ENCODE measurements around the gene DEPDC7. TPM values are rescaled to one million over a fixed set of nuclear protein-coding genes. Genes with fewer than 3 reads are reported as not detected.
"Not testable (repeated sequence)": the region's sequence is repeated elsewhere in the genome, so short reads cannot be mapped to it uniquely, and the experiment has no call there.

The DEPDC7 gene
- total RNA-seq, 1 experiment from 2014 or later: 6.2 TPM

DNA sequence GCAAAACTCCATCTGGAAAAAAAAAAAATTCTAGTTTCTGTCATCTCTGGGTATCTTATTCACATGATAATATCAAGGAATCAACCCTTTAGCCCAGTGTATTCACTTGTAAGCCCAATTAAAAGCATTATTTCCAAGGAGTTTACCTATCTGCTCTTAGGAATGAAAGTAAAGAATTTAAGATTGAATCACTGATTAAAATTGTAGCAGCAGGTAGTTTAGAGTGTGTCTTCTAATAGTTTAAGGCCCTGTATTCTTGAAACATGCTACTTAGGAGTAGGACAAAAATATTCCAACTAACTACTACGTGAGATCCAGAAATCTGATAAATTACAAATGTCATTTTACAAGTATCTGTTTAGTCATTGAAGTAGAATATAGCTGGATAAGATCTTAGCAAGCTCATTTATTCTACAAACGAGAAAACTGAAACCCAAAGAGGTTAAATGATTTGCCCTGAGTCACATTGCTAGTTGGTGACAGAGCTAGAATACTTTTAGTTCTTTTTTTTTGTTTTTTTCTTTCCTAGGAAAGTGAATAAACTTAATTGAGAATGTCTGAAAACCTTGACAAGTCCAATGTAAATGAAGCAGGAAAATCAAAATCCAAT is 27.6 kb downstream of the DEPDC7 start:
- Histone ChIP-seq H3K36me3 (peaks cover 6% of the 10 kb centered on the region), H3K4me3 (no peak overlapping the region), H3K9me3 (no peaks in the 10 kb centered on the region), H3K27me3 (no peaks in the 10 kb centered on the region)
- DNase-seq: no peak

DNA sequence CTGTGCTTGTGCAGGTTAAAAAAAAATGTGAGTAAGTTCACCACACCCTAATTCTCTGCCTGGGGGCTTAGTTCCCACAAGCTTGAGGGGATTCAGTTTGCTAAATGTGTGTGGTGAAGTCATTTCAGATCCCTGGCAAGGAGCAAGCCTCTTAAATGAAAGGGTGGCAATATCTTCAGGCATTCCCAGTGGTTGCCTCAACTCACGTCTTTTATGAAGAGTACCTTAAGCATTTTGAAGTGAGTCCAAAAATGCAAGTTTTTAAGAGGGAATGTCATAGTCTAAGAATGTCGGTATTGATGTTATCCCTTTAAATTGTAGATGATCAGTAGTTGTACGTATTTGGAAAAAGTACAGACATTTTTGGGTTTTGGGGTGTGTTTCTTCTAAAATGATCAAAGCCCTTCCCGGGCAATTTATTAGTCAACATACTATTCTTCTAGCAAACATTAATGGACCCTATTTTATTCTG is 28.6 kb downstream of the DEPDC7 start:
- H3K9me3 ChIP-seq: no peaks in the 10 kb centered on the region
- H3K4me3 ChIP-seq: no peak overlapping the region
- peak; percentile 8 for DNase-seq
- H3K27me3 ChIP-seq: no peaks in the 10 kb centered on the region
- peaks cover 6% of the 10 kb centered on the region for H3K36me3 ChIP-seq

DNA sequence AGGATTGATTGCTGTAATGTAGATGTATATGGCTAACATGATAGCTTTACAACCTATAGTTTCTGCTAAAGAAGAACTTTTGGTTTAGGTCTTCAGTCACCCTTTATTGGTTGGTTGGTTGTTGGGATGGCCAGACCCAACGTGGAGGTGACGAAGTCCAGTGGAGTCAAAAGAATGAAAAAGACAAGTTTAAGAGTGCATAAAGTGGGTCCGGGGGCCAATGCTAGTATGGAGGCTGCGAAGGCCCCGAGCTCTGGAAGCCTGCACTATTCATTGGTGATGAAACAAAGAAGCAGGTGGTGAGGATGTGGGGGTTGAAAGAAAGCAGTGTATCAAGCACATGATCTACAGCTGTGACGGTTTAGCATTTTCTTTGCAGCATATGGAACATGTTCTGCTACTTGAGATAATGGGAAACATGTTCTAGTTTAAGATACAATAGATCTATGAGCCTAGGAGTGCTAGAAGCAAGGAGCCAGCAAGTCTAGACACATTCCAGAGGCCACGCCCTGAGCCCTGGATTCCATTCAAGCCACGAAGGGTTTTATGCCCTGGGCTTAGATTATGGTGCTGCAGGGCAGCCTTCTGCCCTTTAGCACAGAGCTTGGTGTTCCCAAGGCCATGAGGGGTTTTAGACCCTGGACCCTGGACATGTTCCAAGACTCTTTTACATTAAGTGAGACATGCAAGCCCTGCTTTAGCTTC is 30.0 kb downstream of the DEPDC7 start:
- H3K4me3 ChIP-seq: no peak overlapping the region
- H3K27me3 ChIP-seq: no peaks in the 10 kb centered on the region
- H3K9me3 ChIP-seq: no peaks in the 10 kb centered on the region
- peak; percentile 24 for DNase-seq
- peaks cover 6% of the 10 kb centered on the region for H3K36me3 ChIP-seq

DNA sequence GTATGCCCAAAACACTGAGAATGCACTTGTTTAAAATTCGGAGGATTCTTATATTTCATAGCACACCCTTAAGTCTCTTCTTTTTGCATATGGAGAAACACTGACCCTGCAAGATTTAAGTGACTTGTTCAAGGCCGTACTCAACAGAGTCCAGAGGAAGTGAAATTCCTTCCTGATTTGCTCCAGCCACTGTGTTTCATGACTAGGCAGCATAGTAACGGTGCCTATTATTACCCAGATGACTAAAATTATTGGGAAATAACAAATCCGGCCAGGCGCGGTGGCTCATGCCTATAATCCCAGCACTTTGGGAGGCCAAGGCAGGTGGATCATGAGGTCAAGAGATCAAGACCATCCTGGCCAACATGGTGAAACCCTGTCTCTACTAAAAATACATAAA is 33.0 kb downstream of the DEPDC7 start:
- not testable (repeated sequence) for DNase-seq, H3K4me3 ChIP-seq, H3K9me3 ChIP-seq, H3K36me3 ChIP-seq, H3K27me3 ChIP-seq

DNA sequence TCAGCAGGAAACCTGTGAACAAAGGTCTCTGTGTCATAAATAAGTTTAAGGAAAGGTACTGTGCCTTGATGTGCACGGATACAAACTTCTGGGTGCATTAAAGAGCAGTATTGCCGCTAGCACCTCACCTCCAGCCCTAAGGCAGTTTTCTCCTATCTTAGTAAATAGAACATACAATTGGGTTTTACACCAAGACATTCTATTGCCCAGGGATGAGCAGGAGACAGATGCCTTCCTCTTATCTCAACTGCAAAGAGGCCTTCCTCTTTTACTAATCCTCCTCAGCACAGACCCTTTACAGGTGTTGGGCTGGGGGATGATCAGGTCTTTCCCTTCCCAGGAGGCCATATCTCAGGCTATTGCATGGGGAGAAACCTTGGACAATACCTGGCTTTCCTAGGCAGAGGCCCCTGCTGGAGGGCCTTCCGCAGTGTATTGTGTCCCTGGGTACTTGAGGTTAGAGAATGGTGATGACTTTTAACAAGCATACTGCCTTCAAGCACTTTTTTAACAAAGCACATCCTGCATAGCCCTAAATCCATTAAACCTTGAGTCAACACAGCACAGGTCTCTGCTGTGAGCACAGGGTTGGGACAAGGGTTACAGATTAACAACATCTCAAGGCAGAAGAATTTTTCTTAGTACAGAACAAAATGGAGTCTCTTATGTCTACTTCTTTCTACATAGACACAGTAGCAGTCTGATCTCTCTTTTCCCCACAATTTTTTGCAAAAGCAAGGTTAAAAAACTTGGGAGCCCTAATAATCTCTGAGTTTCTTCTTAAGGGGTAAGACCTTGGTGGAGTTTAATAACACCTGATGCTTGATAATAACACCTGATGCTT is 34.1 kb downstream of the DEPDC7 start:
- not testable (repeated sequence) for H3K36me3 ChIP-seq, H3K4me3 ChIP-seq, H3K9me3 ChIP-seq, DNase-seq, H3K27me3 ChIP-seq

DNA sequence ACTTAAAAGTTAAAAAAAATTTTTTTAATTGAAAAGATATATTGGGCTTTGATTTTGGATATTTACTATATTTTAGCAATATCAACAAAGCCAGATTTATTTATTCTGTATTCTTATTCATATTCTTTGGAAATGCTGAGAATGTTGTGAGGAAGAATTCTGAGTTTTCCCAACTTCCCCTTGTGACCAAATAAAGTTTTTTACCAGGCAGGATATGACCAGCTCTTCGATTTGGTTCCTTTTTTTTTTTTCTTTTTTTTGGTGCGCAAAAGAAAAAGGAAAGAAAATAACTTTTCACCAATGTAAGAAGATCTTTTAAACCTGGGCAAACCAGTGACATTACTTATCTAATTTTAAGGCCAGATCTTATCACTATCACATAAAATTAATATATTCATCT is 36.6 kb downstream of the DEPDC7 start:
- Histone ChIP-seq H3K36me3 (no peaks in the 10 kb centered on the region), H3K27me3 (no peaks in the 10 kb centered on the region), H3K4me3 (no peak overlapping the region), H3K9me3 (no peaks in the 10 kb centered on the region)
- no peak for DNase-seq

DNA sequence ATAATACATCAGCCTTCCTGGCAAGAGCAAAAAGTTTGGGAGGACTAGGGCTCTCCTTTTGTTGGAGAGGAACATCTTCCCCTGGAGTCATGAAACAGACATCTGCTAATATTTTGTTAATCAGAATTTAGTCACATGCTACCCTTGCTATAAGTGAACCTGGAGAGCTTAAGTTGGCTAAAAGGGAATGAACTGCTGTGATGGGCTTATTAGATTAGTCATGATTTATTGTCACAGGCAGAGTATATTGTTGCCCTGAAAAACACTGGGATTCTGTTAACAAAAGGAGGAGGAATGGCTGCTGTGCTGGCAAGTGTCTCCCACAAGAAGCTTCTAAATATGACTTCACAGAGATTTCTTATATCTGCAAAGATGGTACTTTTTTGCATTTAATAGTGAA is 39.7 kb downstream of the DEPDC7 start:
- DNase-seq: no peak
- Histone ChIP-seq H3K4me3 (no peak overlapping the region), H3K9me3 (no peaks in the 10 kb centered on the region), H3K27me3 (no peaks in the 10 kb centered on the region), H3K36me3 (no peaks in the 10 kb centered on the region; the same call in 1 of the 2 replicates)

DNA sequence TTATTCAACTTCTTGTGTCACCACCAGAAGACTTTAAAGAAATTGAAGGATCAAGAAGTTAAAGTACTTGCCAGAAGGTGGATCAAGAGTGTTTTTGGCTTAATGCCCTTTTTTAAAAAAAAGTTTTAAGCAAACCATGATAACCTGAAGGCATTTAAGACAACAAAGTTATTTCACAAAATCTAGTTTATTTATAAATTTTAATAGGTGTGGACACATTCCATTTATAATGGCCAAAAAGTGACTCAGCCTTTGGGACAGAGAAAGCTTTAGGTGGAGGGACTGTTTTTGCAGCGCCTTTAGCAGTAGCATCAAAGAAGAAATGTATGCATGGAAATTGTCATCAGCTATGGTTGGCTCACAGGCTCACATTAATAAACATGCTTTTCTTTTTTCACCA is 41.6 kb downstream of the DEPDC7 start:
- Histone ChIP-seq H3K9me3 (no peaks in the 10 kb centered on the region), H3K4me3 (no peak overlapping the region), H3K36me3 (no peaks in the 10 kb centered on the region; the same call in 1 of the 2 replicates), H3K27me3 (no peaks in the 10 kb centered on the region)
- no peak for DNase-seq

DNA sequence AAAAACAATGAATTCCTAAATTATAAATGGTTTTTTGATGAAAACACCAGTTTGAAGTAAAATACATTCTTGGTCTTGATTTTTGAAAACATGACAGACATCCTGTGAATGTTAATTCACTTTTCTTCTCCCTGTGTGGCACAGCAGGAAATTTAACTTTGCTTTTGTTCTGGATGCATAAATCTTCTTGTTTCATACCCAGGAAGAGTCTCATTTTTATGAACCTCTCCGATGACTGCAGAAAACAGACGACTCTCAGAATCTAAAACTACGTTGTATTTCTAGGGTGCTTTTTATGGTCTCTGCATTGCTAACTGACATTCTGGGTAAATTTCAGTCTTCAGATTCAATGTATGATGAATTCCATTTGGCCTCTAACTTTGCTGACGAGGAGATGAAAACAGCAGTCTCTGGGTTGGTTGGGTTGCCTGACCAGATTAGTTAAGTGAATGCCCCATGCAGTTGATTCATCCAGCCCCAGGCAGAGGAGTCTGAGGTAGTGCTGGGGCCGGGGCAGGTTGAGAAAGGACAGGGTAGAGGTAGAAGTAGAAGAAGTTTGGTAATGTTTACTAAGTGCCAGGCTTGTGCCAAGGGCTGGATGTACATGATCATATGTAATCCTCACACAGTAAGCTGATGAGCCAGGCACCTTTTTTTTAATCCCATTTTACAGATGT is 43.8 kb downstream of the DEPDC7 start:
- Histone ChIP-seq H3K27me3 (no peaks in the 10 kb centered on the region), H3K4me3 (no peak overlapping the region), H3K36me3 (no peaks in the 10 kb centered on the region; the same call in 1 of the 2 replicates), H3K9me3 (no peaks in the 10 kb centered on the region)
- no peak for DNase-seq

DNA sequence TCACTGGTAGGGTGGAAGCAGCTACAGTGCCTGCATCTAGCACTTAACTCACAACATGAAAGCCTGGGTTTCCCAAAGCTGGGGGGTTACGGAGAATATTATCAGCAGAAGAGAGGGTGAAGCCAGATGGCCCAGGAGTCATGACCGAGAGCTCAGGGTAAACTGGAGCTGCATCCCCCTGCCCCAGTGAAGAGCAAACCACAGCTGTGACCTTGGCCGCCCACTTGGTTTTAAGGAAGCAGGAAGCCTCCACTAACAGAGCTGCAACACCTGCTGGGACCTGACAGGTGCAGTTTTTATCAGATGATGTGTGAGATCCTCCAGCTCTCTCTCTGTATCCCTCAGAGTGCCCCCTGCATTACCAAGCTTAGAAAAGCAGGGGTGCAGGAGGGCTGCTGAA is 44.6 kb downstream of the DEPDC7 start:
- H3K4me3 ChIP-seq: no peak overlapping the region
- no peaks in the 10 kb centered on the region for H3K27me3 ChIP-seq
- H3K36me3 ChIP-seq: no peaks in the 10 kb centered on the region; the same call in 1 of the 2 replicates
- H3K9me3 ChIP-seq: no peaks in the 10 kb centered on the region
- DNase-seq: no peak

DNA sequence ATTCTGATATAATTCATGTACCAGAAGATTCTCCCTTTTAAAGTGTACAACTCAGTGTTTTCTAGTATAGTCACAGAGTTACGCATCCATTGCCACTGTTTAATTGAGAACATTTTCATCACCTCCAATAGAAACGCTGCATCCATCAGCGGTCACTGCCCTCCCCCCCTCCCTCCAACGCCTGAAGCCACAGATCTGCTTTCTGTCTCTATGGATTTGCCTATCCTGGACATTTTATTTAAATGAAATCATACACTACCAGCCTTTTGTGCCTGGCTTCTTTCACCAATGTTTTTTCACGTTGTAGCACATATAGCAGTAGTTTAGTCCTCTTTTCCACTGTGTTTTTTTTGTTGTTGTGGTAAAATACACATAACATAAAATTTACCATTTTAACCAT is 46.5 kb downstream of the DEPDC7 start:
- no peak overlapping the region for H3K4me3 ChIP-seq
- no peaks in the 10 kb centered on the region; the same call in 1 of the 2 replicates for H3K36me3 ChIP-seq
- H3K9me3 ChIP-seq: no peaks in the 10 kb centered on the region
- no peak for DNase-seq
- no peaks in the 10 kb centered on the region for H3K27me3 ChIP-seq

DNA sequence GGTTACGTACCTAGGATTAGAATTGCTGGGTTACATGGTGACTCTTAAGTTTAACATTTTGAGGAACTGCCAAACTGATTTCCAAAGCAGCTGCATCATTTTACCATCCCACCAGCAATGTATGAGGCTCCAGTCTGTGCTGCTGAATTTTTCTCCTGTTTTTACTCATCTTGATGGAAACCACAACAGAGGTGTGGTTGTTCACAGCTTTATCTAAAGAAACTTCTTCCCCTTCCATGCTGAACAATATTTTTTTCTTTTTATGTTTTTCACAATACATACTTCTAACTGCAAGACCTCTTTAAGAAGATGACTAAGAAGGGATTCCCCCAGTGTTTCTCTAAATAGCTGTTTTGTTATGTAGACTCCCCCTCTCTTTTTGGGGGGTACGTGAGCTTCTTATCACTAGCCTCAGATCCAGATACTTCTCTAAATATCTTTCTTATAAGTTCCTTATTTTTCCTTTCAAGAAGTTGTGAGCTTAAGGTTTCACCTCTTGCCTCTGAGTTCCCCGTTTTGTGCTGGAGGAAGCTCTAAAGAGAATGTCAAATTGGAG is 47.7 kb downstream of the DEPDC7 start:
- Histone ChIP-seq H3K27me3 (no peaks in the 10 kb centered on the region), H3K9me3 (no peaks in the 10 kb centered on the region), H3K36me3 (no peaks in the 10 kb centered on the region; the same call in 1 of the 2 replicates), H3K4me3 (no peak overlapping the region)
- DNase-seq: no peak

DNA sequence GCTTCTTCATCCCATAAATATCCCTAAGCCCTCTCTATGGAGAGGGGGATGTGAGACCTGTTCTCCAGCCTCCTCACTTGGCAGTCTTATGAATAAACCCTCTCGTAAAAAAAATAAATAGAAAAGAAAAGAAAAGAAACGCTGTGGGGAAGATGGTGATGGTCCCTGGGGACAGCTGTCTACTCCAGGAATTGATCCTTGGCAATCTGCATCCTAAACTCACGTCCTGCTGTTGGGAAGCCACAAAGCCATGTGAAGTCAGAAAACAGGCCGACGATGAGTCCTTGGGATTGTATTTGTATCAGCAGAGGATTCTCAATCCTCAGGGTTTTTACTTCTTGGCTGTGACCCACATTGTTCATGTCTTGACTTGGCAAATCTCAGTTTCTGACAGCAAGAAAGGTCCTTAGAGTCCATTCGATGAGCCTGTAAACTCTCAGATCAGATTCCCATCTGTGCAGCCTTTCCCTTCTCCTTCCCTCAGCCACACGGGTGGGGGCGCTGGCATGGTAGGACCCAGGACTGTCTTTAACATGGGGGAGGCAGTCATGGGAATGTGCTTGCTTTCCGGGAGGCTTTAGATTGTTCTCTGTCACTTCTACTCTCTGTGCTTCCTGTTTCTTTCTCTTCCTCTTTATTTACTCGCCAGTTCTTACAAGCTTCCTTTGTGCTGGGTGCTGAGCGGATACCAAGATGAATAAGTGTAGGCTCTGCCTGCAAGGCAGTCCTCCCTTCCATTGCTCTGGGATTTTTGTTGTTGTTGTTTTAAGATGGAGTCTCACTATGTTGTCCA is 48.6 kb downstream of the DEPDC7 start:
- Histone ChIP-seq H3K9me3 (no peaks in the 10 kb centered on the region), H3K27me3 (no peaks in the 10 kb centered on the region), H3K4me3 (no peak overlapping the region), H3K36me3 (no peaks in the 10 kb centered on the region)
- no peak for DNase-seq

DNA sequence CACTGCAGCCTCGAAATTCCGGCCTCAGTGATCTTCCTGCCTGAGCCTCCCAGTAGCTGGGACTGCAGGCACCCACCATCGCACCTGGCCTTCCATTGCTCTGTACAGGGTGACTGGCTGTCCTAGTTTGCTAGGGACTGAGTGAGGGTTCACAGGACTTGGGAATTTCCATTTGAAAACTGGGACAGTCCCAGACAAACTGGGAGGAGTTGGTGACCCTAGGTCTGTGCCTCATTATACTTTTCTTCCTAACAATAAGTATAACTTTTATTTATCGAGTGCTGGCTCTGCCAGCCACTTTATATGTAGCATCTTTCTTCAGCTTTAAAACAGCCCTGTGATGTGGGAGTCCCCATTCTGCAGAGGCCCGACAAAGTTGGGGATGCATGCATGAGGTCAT is 49.2 kb downstream of the DEPDC7 start:
- DNase-seq: no peak
- Histone ChIP-seq H3K36me3 (no peaks in the 10 kb centered on the region), H3K9me3 (no peaks in the 10 kb centered on the region), H3K4me3 (no peak overlapping the region), H3K27me3 (no peaks in the 10 kb centered on the region)

DNA sequence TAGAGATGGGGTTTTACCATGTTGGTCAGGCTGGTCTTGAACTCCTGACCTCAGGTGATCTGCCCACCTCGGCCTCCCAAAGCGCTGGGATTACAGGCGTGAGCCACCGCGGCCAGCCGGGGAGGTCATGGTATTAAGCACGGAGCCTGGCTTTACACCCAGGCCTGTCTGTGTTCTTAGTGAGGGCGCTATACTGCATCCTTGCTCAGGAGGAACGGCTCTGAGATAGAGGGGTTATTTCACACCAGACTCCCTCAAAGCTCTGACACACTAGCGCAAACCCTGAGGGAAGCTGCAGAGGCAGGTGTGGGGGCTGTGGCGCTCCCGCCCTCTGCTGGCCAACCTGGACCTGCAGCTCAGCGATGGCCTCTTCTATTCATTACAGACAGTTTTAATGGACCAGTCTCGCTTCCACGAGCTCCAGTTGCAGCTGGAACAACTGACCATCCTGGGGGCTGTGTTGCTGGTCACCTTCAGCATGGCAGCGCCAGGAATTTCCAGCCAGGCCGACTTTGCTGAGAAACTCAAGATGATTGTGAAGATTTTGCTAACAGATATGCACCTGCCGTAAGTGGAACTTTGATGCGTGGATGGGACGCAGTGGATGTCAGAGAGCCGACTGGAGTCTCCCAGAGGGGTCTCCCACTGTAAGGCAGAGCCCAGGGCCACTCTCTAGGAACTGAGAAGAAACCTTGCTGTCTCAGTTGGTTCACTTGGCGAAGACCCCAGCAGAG is 49.9 kb downstream of the DEPDC7 start:
- DNase-seq: peak; percentile 29
- H3K36me3 ChIP-seq: no peaks in the 10 kb centered on the region

More for the DNA sequence above, 49.9 kb downstream of the DEPDC7 start:
- Histone ChIP-seq H3K4me3 (no peak overlapping the region), H3K27me3 (no peaks in the 10 kb centered on the region), H3K9me3 (no peaks in the 10 kb centered on the region)
